Mesangial cell (primary cell): ENCODE results near the gene CBLN3. TPM values are rescaled to one million over a fixed set of nuclear protein-coding genes. Genes with fewer than 3 reads are reported as not detected.

Experiments
- total RNA-seq: library from RNA; depleted of rRNA; stranded (reverse); fragments of >200 nt; gene quantifications from 2 replicates; pipeline ENCODE4 v1.2.3, GENCODE V29; 2015

Gene CBLN3
- total RNA-seq = 0.65 and 1.6 TPM in 2 replicates

GRCh38 chr14:24429395-24430142 lies at the start of gene CBLN3, which contains the start of gene KHNYN:
Gene CBLN3 (minus strand): TSS chr14:24429668. CDS start chr14:24429054, 614 bp downstream.
Gene KHNYN (plus strand): TSS chr14:24429954. CDS start chr14:24430731, 777 bp downstream.

DNA sequence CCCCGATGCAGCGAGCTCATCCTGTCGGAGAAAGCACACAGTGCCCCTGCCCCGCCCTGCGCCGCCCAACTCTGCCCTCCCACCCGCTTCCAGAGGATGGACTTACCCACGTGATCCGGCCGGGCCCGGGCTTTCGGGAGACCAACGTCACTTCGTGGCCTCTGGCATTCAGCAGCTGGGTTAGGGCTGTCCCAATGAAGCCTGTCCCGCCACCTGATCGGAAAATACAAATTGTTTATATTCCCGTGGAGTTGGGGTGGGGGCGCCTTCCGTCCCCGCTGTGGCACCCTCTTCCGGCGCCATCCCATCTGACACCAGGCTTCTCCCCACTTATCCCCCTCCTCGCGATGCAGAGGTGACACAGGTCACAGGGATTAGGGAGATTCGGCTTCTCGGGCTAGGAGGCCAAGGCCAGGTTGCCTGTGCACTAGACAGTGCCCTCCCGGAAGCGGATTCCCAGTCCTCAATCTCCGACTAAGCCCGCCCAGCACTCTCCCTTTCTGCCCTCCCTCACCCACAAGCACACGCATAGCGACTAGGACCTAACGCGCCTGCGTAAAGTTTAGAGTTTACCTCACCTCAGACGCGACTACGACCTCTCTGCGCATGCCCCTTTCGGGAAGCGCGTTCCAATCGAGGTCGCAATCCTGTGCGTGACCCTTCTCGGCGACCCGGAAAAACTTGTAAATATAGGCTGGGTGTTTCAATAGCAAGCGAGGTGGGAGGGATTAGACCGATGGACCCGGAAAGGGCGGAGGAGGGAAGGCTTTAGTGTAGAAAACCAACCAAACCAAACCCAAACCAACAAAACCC lies 13.0 kb upstream of the CBLN3 start, which contains the start of gene SDR39U1:
Gene SDR39U1, minus strand, starts transcription at position 537 of the 813 bp plus-strand sequence. Its CDS starts 7 bp downstream, at position 530.

GRCh38 chr14:24398653-24399446 lies 30.6 kb downstream of the CBLN3 start, which contains the start of gene NYNRIN:
Gene NYNRIN (plus strand): TSS chr14:24399003. CDS start chr14:24399247, 244 bp downstream.

Other genes starting within 250 kb of the CBLN3 start
- 50.6 and 80.5 TPM in 2 replicates for gene IPO4, start 240.9 kb downstream of the CBLN3 start, total RNA-seq
- gene TM9SF1, start 234.2 kb downstream of the CBLN3 start, total RNA-seq = 58.7 and 75.7 TPM in 2 replicates
- not detected in 2 replicates for gene TSSK4, start 224.0 kb downstream of the CBLN3 start, total RNA-seq
- gene CHMP4A, start 216.2 kb downstream of the CBLN3 start, total RNA-seq = 20.2 and 24.4 TPM in 2 replicates
- gene MDP1, start 213.6 kb downstream of the CBLN3 start, total RNA-seq = 5.9 and 16.9 TPM in 2 replicates
- 93.6 and 135 TPM in 2 replicates for gene NEDD8, start 197.3 kb downstream of the CBLN3 start, total RNA-seq
- gene GMPR2, start 196.7 kb downstream of the CBLN3 start, total RNA-seq = 42.7 and 54.6 TPM in 2 replicates
- gene TINF2, start 187.0 kb downstream of the CBLN3 start, total RNA-seq = 44.0 and 47.4 TPM in 2 replicates
- gene TGM1, start 166.5 kb downstream of the CBLN3 start, total RNA-seq = 0.65 and 0.89 TPM in 2 replicates
- 33.7 TPM in 2 replicates for gene RABGGTA, start 158.1 kb downstream of the CBLN3 start, total RNA-seq
- gene DHRS1, start 129.9 kb downstream of the CBLN3 start, total RNA-seq = 19.7 and 46.5 TPM in 2 replicates
- gene NOP9, start 129.8 kb downstream of the CBLN3 start, total RNA-seq = 18.1 and 23.1 TPM in 2 replicates
- 1.1 and 1.3 TPM in 2 replicates for gene CIDEB, start 121.7 kb downstream of the CBLN3 start, total RNA-seq
- 1.1 and 1.3 TPM in 2 replicates for gene LTB4R2, start 119.5 kb downstream of the CBLN3 start, total RNA-seq
- gene LTB4R, start 118.2 kb downstream of the CBLN3 start, total RNA-seq = 0.98 and 1.9 TPM in 2 replicates
- gene ADCY4, start 94.6 kb downstream of the CBLN3 start, total RNA-seq = 0.16 and 1.5 TPM in 2 replicates
- 1.1 and 1.8 TPM in 2 replicates for gene RIPK3, start 89.7 kb downstream of the CBLN3 start, total RNA-seq
- 15.3 and 30.9 TPM in 2 replicates for gene NFATC4, start 61.5 kb downstream of the CBLN3 start, total RNA-seq
- 6.7 and 22.6 TPM in 2 replicates for gene NYNRIN, start 30.7 kb downstream of the CBLN3 start, total RNA-seq
- gene KHNYN, start 286 bp upstream of the CBLN3 start, total RNA-seq = 30.3 and 36.6 TPM in 2 replicates
- 33.9 and 163 TPM in 2 replicates for gene SDR39U1, start 13.1 kb upstream of the CBLN3 start, total RNA-seq
- not detected in 2 replicates for gene CMA1, start 78.6 kb upstream of the CBLN3 start, total RNA-seq
- not detected in 2 replicates for gene CTSG, start 146.6 kb upstream of the CBLN3 start, total RNA-seq
- not detected in 2 replicates for gene GZMH, start 180.0 kb upstream of the CBLN3 start, total RNA-seq
- gene GZMB, start 204.5 kb upstream of the CBLN3 start, total RNA-seq = not detected in 2 replicates